ENCODE results near the gene PCSK7.
"Not testable (repeated sequence)": the region's sequence is repeated elsewhere in the genome, so short reads cannot be mapped to it uniquely, and the experiment has no call there.

The PCSK7 gene

GRCh38 chr11:117214404-117215110 is 17.3 kb downstream of the PCSK7 start:
- DNase-seq = no peak

DNA sequence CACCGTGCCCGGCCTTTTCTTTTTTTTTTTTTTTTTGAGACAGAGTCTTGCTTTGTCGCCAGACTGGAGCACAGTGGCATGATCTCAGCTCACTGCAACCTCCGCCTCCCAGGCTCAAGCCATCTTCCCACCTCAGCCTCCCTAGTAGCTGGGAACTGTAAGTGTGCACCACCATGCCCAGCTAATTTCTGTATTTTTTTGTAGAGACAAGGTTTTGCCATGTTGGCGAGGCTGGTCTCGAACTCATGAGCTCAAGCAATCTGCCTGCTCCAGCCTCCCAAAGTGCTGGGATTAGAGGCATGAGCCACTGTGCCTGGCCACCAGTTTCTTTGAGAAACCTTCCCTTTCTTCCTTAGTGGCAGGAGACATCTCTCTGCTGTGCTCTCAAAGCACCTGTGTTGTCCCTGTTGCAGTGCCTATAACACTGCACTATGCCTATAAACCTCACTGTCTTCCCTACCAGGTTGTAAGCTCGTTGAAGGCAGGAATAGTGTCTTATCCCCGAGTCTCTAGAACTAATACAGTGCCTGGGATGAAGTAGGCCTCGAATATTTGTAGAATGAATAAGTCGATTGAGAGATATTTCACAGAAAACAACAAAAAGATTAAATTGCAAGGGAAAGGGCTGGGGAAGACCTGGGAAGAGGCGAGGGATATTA is 19.0 kb downstream of the PCSK7 start:
- DNase-seq = no peak

DNA sequence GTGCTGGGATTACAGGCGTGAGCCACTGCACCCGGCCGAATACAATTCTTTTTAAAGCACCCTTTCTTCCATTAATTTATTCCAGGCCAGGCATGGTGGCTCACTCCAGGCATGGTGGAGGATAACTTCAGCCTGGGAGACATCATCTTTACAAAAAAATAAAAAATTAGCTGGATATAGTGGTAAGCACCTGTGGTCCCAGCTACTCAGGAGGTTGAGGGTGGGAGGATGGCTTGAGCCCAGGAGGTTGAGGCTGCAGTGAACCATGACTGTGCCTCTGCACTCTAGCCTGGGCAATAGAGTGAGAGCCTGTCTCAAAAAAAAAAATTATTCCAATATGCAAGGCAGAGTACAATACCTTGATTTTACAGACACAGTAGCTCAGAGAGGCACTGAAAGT is 21.3 kb downstream of the PCSK7 start:
- no peak for DNase-seq

GRCh38 chr11:117209351-117210125 is 22.3 kb downstream of the PCSK7 start:
- not testable (repeated sequence) for DNase-seq

DNA sequence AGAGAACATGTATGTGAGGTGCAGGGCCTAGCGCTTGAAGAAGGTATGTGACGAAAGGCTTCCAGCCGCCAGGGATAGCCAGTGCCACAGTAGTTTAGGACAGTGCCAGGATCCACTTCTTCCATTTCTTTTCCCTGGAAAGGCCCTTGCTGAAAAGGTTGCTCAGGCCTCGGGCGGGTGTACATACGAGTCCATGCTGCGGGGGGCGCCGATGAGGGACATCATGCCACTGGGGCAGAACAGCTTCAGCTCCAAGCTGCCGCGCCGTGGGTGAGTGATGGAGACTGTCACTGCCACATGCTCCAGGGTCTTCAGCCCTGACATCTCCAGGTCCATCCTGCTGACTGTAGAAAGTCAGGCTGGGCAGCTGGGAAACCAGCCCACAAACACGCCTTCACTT is 23.2 kb downstream of the PCSK7 start:
- DNase-seq = peak; percentile 11

DNA sequence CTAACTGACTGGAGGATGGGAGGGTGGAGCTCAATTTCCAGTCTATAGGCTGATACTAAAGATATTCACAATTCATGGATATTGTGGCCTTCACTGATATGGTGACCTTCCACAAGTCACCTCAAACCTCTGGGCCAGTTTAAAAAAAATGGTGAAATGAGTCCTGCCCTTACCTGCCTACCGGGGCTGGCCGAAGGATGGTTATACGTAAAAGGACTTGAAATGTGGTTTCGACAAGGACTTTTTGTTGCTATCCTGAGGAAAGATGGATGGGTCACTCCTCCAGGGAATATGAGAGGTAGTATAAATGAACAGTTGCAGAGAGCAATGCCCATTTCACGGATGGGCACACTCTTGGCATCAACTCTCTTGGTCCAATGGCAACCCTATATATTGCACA is 24.4 kb downstream of the PCSK7 start:
- DNase-seq = not testable (repeated sequence)

DNA sequence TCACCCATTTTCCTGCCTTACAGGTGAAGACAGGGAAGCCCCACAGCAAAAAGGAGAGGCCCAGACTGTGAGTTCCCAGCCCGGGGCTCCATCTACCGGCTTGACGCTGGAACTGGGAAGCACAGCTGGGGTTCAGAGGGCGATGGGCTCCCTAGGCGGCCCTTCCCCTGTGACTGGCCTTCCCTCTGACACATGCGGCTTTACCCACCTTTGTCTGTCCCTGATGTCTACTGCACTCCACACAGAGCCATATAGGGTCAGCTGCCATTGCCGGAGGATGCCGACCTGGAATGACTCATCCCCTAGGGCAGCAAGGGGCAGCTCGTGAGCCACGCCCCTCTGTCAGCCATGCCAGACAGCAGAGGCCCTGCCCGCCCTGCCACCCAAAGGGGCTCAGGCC is 25.0 kb downstream of the PCSK7 start:
- DNase-seq = not testable (repeated sequence)

DNA sequence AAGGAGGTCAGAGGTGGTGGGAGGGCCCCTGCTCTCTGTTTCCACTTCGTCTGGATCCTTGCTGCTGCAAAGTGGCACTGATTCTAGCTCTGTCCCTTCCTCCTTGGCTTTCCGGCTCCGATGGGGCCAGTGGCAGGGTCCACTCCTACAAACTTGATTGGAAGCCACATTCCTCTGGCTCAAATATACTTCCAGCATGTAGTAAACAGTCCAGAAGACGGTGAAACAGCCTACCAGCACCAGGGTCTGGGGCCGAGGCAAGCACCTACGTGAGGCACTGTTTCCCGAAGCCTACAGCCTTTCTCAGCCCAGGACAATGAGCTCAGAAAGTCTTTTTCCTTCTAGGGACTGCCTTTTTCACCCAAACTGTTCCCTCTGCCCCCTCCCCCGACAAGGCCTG is 25.8 kb downstream of the PCSK7 start:
- DNase-seq = not testable (repeated sequence)

DNA sequence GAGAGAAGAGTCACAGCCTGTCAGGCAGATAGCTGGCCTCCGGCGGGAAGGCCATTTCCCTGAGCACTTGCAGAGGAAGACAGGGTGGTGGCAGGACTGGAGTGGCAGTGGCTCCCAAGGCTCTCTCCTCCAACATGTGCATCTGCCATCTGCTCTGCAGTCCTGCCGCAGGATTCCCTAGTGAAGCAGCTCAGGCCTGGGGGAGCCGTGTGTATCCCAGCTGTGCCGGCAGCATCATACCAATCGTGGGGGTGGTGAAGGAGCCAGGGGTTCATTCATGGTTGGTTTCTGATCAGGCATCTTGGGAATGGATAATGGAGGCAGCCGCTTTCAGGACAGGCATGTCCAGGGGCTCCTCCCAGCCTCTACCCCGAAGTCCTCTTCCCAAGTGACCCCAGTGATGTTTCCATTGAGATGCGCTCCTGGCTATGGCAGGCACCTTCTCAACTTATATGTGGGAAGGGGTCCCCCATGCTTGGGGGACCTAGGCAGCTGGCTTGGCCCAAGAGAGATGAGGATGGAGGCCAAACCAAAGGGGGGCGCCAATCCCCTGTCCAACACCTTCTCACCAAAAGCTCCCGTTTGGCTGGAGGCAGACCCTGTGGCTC is 26.6 kb downstream of the PCSK7 start:
- DNase-seq = no peak

DNA sequence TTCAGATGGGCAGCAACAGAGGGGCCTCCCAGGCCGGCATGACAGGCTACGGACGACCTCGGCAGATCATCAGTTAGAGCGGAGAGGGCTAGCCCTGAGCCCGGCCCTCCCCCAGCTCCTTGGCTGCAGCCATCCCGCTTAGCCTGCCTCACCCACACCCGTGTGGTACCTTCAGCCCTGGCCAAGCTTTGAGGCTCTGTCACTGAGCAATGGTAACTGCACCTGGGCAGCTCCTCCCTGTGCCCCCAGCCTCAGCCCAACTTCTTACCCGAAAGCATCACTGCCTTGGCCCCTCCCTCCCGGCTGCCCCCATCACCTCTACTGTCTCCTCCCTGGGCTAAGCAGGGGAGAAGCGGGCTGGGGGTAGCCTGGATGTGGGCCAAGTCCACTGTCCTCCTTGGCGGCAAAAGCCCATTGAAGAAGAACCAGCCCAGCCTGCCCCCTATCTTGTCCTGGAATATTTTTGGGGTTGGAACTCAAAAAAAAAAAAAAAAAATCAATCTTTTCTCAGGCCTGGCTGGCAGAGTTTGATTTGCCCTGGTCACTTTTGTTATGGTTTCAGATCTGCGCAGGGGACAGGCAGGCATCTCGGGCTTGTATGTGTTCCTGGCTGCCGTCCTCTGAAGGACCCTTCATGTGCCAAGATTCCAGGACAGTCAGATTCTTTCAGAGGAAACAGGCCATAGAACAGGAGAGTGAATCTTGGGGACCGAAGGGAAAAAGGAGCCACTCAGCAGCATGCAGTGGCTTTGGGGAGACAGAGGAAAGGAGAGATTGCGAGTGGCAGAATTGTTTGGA is 27.4 kb downstream of the PCSK7 start:
- DNase-seq = no peak

DNA sequence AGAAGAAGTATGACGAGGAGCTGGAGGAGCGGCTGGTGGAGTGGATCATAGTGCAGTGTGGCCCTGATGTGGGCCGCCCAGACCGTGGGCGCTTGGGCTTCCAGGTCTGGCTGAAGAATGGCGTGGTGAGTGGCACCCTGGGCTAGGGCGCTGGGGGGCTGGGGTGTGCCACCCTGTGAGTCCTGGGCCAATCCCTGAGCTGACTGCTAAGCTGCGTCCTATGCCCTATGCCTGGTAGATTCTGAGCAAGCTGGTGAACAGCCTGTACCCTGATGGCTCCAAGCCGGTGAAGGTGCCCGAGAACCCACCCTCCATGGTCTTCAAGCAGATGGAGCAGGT is 28.8 kb downstream of the PCSK7 start:
- no peak for DNase-seq

- no peak for DNase-seq
Observed at GRCh38 chr11:117202386-117203068, 29.3 kb downstream of the PCSK7 start.

DNA sequence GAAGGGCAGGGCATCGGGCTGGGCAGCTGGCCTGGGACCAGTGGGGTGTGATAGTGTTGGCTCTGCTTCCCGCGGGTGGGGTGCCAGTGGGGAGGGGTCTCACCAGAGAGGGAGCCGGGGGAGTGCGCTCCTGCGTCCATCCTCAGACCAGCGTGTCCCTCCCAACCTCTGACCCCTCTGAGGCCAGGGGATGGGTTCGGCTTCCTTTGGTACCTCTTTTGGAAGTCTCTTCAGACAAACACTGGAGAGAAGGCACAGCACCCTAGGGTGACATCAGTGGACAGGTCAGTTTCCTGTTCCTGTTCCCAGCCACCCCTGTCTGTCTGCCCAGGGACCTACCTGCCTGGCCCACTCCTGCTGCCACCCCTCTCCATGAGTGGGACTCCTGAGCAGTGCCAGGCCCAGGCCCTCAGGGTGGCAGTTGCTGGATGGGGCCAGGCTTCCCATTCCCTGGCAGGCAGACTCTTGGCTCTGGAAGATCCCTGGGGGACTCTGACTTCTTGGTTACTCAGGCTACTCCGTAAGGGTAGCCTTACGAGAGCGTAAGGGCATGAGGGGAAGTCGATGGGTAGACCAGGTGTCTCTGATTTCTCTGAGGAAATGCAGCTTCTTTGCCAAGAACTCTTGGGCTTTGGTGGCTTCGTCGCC is 30.1 kb downstream of the PCSK7 start:
- DNase-seq = no peak

DNA sequence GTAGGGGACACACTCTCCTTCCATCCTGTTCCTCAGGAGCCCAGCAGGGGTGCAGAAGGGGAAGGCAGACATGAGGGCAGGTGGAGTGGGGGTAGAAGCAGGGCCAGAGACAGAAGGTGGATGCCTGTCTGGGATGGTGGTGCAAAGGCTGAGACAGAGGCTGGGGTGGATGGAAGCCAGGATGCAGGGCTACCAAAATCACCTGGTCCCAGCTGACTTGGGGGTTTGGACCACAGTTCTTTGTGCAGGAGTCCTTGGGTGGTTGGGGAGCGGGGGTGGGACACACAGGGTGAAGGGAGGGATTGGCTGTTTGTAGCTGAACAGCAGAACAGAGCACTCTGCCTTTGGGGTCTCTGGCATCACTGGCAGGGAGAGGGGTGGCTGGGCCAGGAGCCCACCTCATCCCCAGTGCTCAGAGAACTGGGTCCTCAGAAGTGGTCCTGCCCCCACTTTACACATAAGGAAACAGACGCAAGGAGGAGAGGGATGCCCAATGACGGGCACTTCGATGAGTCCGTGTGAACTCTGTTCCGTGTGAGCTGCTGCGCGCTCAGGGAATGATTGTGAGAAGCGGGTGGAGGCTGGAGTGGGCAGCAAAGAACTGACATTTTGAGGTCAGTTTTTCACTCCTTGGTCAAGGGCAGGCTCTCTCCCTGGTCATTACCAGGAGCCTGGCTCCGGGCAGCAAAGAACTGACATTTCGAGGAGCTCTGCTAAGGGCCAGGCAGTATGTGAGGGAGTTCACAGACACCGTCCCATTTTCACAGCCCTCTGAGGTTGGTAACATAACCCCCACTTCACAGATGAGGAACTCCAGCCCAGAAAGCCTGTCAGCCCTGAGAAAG is 30.8 kb downstream of the PCSK7 start:
- DNase-seq = no peak

DNA sequence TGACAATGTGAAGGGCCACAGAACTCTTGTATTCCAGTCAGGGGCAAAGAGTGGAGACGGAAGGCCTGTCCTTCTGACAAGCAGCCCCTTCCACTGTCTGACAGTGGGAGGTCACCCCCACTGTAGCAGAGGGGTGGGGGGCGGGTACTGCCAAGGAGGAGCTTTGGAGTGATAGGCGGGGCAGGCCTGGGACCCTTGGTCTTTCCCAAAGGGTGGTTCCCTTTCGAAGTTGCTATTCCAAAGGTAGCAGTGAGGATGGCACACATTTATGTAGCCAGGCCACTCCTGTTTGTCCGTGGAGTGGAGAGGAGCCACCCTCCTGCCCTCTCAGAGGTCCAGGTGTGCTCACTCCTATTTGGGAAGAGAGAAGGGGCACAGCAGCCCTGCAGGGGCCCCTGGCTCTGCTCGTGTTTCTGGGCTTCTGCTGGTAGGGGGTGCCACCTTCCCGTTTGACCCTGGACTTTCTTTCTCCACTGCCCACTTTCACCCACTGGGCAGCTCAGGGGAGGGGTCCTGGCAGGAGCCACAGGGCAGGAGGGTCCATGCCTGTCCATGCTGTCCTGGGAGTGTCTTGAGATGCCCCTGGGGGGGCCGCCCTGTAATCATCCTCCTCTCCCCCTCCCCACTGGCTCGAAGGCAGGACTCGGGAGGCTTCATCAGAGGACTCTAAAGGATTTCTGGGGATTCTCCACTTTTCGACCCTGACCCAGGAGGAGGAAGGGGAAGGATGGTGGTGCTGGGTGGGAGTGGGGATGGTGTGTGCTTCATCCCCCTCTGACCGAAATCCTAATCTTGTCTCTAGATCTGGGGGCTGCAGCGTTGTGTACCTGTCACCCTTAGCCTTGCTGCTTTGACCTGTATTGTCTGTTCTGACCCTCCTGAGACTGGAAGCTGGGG is 31.7 kb downstream of the PCSK7 start:
- DNase-seq = no peak

DNA sequence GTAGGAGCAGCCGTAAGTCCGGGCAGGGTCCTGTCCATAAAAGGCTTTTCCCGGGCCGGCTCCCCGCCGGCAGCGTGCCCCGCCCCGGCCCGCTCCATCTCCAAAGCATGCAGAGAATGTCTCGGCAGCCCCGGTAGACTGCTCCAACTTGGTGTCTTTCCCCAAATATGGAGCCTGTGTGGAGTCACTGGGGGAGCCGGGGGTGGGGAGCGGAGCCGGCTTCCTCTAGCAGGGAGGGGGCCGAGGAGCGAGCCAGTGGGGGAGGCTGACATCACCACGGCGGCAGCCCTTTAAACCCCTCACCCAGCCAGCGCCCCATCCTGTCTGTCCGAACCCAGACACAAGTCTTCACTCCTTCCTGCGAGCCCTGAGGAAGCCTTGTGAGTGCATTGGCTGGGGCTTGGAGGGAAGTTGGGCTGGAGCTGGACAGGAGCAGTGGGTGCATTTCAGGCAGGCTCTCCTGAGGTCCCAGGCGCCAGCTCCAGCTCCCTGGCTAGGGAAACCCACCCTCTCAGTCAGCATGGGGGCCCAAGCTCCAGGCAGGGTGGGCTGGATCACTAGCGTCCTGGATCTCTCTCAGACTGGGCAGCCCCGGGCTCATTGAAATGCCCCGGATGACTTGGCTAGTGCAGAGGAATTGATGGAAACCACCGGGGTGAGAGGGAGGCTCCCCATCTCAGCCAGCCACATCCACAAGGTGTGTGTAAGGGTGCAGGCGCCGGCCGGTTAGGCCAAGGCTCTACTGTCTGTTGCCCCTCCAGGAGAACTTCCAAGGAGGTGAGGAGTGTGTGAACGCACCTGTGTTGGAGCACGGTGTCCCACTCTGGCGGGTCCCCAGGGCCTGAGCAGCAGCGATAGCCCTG is 32.6 kb downstream of the PCSK7 start, which contains the start of gene TAGLN:
Gene TAGLN (plus strand): TSS at position 318 of the 863 bp plus-strand sequence. CDS start 3,644 bp downstream, outside the sequence.
- DNase-seq = no peak

DNA sequence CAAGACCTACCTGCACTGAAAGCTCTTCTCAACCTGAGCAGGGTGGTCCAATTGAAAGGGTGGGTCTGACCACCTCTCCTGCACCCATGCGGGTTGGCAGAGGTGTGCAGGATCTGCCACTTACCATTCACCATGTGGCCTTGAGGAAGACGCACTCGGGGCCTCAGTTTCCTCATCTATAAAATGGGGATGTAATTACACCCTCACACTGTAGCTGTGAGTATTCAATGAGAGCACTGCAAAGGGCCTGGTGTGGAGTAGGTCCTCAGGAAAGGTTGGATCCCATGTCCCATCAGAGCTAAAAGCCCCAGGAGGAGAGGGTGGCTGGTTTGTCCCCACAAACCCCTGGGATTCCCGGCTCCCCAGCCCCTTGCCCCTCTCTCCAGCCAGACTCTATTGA is 33.3 kb downstream of the PCSK7 start:
- no peak for DNase-seq
